ENCODE results near the gene KIF24.

The KIF24 gene

GRCh38 chr9:34328987-34329832, at the start of gene KIF24, which contains the start of gene NUDT2:
Gene KIF24 (minus strand): TSS chr9:34329268. CDS start chr9:34311346, 17,922 bp downstream.
Gene NUDT2 (plus strand): TSS chr9:34329569. CDS start chr9:34339040, 9,471 bp downstream.
- peak within 1 kb of the TSS; percentile 79 for H3K27ac ChIP-seq
- peak; percentile 98 for TF ChIP-seq ZFX (IDR thresholded peaks at IDR 0.05)
- TF ChIP-seq CTCF (conservative IDR thresholded peaks at IDR 0.05) = no peak

- H3K27ac ChIP-seq = no peak overlapping the region
- TF ChIP-seq ZFX (IDR thresholded peaks at IDR 0.05) = no peak
- no peak for TF ChIP-seq CTCF (conservative IDR thresholded peaks at IDR 0.05)
Measured at GRCh38 chr9:34378376-34379060, 49.5 kb upstream of the KIF24 start.

- peak overlapping the region; percentile 61 for H3K27ac ChIP-seq
- no peak for TF ChIP-seq CTCF (conservative IDR thresholded peaks at IDR 0.05)
- TF ChIP-seq ZFX (IDR thresholded peaks at IDR 0.05) = no peak
Measured at GRCh38 chr9:34377404-34377746, 48.3 kb upstream of the KIF24 start.

- TF ChIP-seq ZFX (IDR thresholded peaks at IDR 0.05) (no peak), CTCF (conservative IDR thresholded peaks at IDR 0.05) (no peak)
- peak within 1 kb of the TSS; percentile 61 for H3K27ac ChIP-seq
Measured at GRCh38 chr9:34376596-34377403, 47.7 kb upstream of the KIF24 start, which contains the start of gene MYORG. Gene MYORG (minus strand): TSS chr9:34376898. CDS start chr9:34372943, 3,955 bp downstream.

GRCh38 chr9:34375901-34376595, 47.0 kb upstream of the KIF24 start:
- H3K27ac ChIP-seq = peak overlapping the region; percentile 61
- TF ChIP-seq CTCF (conservative IDR thresholded peaks at IDR 0.05) (peak; percentile 62), ZFX (IDR thresholded peaks at IDR 0.05) (no peak)

GRCh38 chr9:34374905-34375552, 46.0 kb upstream of the KIF24 start:
- H3K27ac ChIP-seq = peak overlapping the region; percentile 61
- TF ChIP-seq ZFX (IDR thresholded peaks at IDR 0.05) (no peak), CTCF (conservative IDR thresholded peaks at IDR 0.05) (no peak)

All from C4-2B (cell line).